ENCODE measurements around the gene IMPDH2.

Gene IMPDH2

DNA sequence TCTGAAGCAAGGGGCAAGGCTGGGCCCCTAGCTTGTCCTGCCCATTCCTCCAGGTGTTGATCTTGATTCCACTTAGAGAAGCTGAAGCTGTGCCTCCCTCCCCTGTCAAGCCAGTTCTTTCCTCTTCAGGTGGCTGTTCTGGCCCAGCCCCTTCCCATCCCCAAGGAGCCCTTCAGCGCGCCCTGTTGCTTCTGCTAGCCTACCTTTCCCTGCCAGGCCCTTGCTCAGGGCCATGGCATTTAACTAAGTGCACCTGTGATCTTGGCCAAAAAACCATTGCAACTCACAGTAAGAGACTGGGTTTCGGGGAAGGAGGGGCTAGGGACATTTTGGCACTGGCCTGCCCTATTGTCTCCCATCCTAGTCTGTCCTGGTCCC, 23.9 kb downstream of the IMPDH2 start:
- H3K9ac ChIP-seq: no peak overlapping the region
- no peak overlapping the region for H3K27ac ChIP-seq
- H3K27me3 ChIP-seq (ENCODE audit: control insufficient read depth, insufficient read depth, low read length): no peaks in the 10 kb centered on the region
- H3K4me2 ChIP-seq (ENCODE audit: low read length): no peak overlapping the region
- H3K4me3 ChIP-seq (ENCODE audit: low read depth, low read length): no peak overlapping the region
- no peaks in the 10 kb centered on the region for H3K36me3 ChIP-seq (ENCODE audit: control insufficient read depth, insufficient read depth, low read length)
- TF ChIP-seq, protein P1, sequence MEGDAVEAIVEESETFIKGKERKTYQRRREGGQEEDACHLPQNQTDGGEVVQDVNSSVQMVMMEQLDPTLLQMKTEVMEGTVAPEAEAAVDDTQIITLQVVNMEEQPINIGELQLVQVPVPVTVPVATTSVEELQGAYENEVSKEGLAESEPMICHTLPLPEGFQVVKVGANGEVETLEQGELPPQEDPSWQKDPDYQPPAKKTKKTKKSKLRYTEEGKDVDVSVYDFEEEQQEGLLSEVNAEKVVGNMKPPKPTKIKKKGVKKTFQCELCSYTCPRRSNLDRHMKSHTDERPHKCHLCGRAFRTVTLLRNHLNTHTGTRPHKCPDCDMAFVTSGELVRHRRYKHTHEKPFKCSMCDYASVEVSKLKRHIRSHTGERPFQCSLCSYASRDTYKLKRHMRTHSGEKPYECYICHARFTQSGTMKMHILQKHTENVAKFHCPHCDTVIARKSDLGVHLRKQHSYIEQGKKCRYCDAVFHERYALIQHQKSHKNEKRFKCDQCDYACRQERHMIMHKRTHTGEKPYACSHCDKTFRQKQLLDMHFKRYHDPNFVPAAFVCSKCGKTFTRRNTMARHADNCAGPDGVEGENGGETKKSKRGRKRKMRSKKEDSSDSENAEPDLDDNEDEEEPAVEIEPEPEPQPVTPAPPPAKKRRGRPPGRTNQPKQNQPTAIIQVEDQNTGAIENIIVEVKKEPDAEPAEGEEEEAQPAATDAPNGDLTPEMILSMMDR (IDR thresholded peaks at IDR 0.05): no peak
- peaks cover 32% of the 10 kb centered on the region for H3K79me2 ChIP-seq
- H2AFZ ChIP-seq: no peak overlapping the region
- peaks cover 6% of the 10 kb centered on the region for H3K4me1 ChIP-seq
- H3K9me3 ChIP-seq (ENCODE audit: control insufficient read depth, low read length): no peaks in the 10 kb centered on the region

DNA sequence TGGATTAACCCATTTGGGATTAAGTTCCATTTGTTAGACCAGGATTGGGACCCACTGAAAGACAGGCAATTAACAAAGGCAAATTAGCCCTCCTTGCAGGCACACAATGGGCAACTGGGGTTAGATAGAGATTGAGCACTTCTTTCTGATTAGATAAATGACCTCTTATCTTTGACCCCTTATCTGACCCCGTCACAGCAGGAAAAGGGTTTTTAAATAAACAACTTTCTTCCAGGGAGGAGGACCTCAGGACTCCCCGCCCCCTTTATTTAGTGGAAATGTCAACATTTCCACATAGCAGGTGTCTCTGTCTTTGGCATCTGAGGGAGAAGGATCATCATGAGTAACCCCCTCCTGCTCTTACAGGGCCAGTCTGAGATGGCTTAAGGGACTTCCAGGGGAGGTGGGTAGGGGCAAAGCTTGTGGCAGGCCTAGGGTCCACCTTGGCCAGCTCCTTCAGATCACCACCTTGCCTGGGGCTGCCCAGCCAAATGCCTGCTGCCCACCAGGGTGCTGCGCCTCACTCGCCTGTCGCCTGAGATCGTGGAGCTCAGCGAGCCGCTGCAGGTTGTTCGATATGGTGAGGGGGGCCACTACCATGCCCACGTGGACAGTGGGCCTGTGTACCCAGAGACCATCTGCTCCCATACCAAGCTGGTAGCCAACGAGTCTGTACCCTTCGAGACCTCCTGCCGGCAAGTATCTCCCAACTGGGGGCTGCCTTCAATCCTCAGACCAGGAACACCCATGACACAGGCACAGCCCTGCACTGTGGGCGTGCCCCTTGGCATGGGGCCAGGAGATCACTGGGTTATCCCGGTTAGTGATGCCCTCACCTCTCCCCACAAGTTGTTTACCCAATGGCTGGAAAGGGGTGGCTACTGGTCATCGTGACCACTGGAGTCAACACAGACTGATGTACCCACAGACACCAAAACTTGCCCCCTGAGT, 24.6 kb downstream of the IMPDH2 start:
- no peak overlapping the region for H3K27ac ChIP-seq
- no peak overlapping the region for H2AFZ ChIP-seq
- no peaks in the 10 kb centered on the region for H3K36me3 ChIP-seq (ENCODE audit: control insufficient read depth, insufficient read depth, low read length)
- H3K27me3 ChIP-seq (ENCODE audit: control insufficient read depth, insufficient read depth, low read length): no peaks in the 10 kb centered on the region
- no peaks in the 10 kb centered on the region for H3K9me3 ChIP-seq (ENCODE audit: control insufficient read depth, low read length)
- no peak overlapping the region for H3K9ac ChIP-seq
- H3K4me2 ChIP-seq (ENCODE audit: low read length): no peak overlapping the region
- H3K79me2 ChIP-seq: peaks cover 32% of the 10 kb centered on the region
- H3K4me1 ChIP-seq: peaks cover 8% of the 10 kb centered on the region
- H3K4me3 ChIP-seq (ENCODE audit: low read depth, low read length): no peak overlapping the region
- TF ChIP-seq, protein P1 (IDR thresholded peaks at IDR 0.05): no peak

DNA sequence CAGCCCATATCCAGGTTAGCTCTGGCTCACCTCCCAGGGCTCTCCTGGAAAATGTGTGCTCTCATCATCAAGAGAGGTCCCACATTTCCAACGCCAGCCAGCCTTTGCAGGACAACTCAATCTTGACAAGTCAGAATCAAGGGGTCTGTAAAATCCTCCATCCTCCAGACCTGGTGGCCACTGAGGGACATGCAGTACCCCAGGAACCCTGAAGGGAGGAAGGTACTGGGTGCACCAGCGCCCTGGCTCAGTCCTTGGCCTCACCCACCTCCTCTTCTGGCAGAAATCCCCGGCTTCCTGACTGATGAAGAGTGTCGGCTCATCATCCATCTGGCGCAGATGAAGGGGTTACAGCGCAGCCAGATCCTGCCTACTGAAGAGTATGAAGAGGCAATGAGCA, 28.0 kb downstream of the IMPDH2 start:
- Histone ChIP-seq H3K4me1 (peaks cover 21% of the 10 kb centered on the region), H3K27ac (no peak overlapping the region), H3K4me2 (ENCODE audit: low read length) (no peak overlapping the region), H3K4me3 (ENCODE audit: low read depth, low read length) (no peak overlapping the region), H2AFZ (no peak overlapping the region), H3K9me3 (ENCODE audit: control insufficient read depth, low read length) (no peaks in the 10 kb centered on the region), H3K27me3 (ENCODE audit: control insufficient read depth, insufficient read depth, low read length) (no peaks in the 10 kb centered on the region), H3K36me3 (ENCODE audit: control insufficient read depth, insufficient read depth, low read length) (no peaks in the 10 kb centered on the region), H3K9ac (no peak overlapping the region), H3K79me2 (peaks cover 27% of the 10 kb centered on the region)
- TF ChIP-seq, protein P1 (IDR thresholded peaks at IDR 0.05): no peak

DNA sequence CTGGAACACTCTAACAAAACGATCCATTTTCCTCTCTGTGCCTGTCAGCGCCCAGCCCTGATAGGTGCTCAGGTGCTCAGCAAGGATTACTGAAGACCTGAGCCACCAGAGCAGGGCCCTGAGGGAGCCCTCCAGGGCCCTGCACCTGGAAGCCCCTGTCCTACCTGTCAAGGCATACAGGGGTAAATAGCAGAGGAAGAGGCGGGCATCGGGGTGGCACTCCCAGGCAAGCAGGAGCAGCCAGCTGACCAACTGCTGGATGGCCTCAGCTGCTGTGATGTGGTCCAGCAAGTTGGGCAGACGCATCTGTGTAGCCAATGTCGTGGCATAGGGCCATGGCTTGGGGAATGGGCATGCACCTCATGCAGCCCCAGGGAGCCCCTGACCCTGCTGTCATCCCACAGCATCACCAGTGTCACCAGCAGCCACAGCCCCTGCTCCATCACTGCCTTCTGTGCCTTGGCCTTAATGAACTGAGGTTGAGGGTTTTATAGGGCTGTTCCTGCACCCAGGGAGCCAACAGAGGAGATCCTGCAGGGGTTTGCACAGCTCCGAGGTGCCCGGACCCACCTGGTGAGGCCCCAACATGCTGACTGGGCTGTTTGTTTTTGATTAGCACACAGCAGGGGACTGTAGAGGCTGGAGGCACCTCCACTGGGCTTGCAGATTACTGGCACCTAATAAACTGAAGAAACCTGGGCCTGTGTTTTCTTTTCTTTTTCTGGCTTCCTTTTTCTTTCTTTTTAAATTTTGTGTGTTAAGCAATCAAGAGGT, 29.9 kb downstream of the IMPDH2 start:
- TF ChIP-seq, protein P1 (IDR thresholded peaks at IDR 0.05): no peak
- Histone ChIP-seq H3K27ac (peak overlapping the region; percentile 65), H3K4me1 (peaks cover 21% of the 10 kb centered on the region), H3K79me2 (peaks cover 18% of the 10 kb centered on the region), H3K9me3 (ENCODE audit: control insufficient read depth, low read length) (no peaks in the 10 kb centered on the region), H3K27me3 (ENCODE audit: control insufficient read depth, insufficient read depth, low read length) (no peaks in the 10 kb centered on the region), H3K4me2 (ENCODE audit: low read length) (no peak overlapping the region), H3K4me3 (ENCODE audit: low read depth, low read length) (no peak overlapping the region), H2AFZ (no peak overlapping the region), H3K9ac (no peak overlapping the region), H3K36me3 (ENCODE audit: control insufficient read depth, insufficient read depth, low read length) (no peaks in the 10 kb centered on the region)

Data from parathyroid adenoma (tissue), 2 donors.